Astrocyte (in vitro differentiated cells and primary cell): ENCODE results near the gene FEM1B. TPM values are rescaled to one million over a fixed set of nuclear protein-coding genes. Genes with fewer than 3 reads are reported as not detected.
A peak's percentile ranks its signal among the peaks of the same experiment; 100 is the strongest.
"Not testable (repeated sequence)": the region's sequence is repeated elsewhere in the genome, so short reads cannot be mapped to it uniquely, and the experiment has no call there.

Experiments
- DNase-seq: peaks from one replicate; pipeline ENCODE4 v3.0.0-alpha.2; 2010; ENCODE audit warnings: low read depth
- FAIRE-seq: peaks from 2 replicates; lab custom pipeline; 2011; peaks lifted over from hg19 to GRCh38; lab: Jason Lieb, UNC
- H2AFZ ChIP-seq: 2 replicates; pipeline ENCODE4 v1.6.0; 2012; ENCODE audit warnings: low read depth, low read length, inconsistent platforms
- H3K27ac ChIP-seq: 2 replicates; pipeline ENCODE4 v1.5.1; 2011; ENCODE audit warnings: low read depth, low read length, inconsistent platforms
- H3K27me3 ChIP-seq: 2 replicates; pipeline ENCODE4 v1.6.0; 2011; ENCODE audit warnings: low read length, inconsistent platforms; ENCODE audit not compliant: insufficient read depth
- H3K36me3 ChIP-seq: 2 replicates; pipeline ENCODE4 v1.5.1; 2011; ENCODE audit warnings: low read length, inconsistent platforms; ENCODE audit not compliant: insufficient read depth
- H3K4me1 ChIP-seq: 2 replicates; pipeline ENCODE4 v1.5.1; 2011; ENCODE audit warnings: low read length, inconsistent platforms; ENCODE audit not compliant: insufficient read depth
- H3K4me2 ChIP-seq: 2 replicates; pipeline ENCODE4 v1.6.0; 2012; ENCODE audit warnings: low read length, inconsistent platforms
- H3K4me3 ChIP-seq: 2 replicates; pipeline ENCODE4 v1.5.1; 2011; ENCODE audit warnings: low read depth, mild to moderate bottlenecking, low read length, inconsistent platforms; ENCODE audit not compliant: insufficient read depth
- H3K79me2 ChIP-seq: 2 replicates; pipeline ENCODE4 v1.6.0; 2012; ENCODE audit warnings: mild to moderate bottlenecking, low read length, inconsistent platforms; ENCODE audit not compliant: insufficient read depth
- H3K9ac ChIP-seq: 2 replicates; pipeline ENCODE4 v1.6.0; 2012; ENCODE audit warnings: mild to moderate bottlenecking, low read length, inconsistent platforms
- H3K9me3 ChIP-seq: 2 replicates; pipeline ENCODE4 v1.5.1; 2012; ENCODE audit warnings: low read depth, mild to moderate bottlenecking, low read length, inconsistent platforms; ENCODE audit not compliant: insufficient read depth
- H4K20me1 ChIP-seq: 2 replicates; pipeline ENCODE4 v1.6.0; 2012; ENCODE audit warnings: low read length, inconsistent platforms; ENCODE audit not compliant: insufficient read depth
- H3K27ac Mint-ChIP-seq: one replicate; pipeline ENCODE4 v1.8.0; 2021; ENCODE audit warnings: mild to moderate bottlenecking, mixed read lengths; ENCODE audit not compliant: unreplicated experiment
- H3K27me3 Mint-ChIP-seq: one replicate; pipeline ENCODE4 v1.8.0; 2021; ENCODE audit warnings: low read depth, mixed read lengths; ENCODE audit not compliant: unreplicated experiment
- H3K36me3 Mint-ChIP-seq: one replicate; pipeline ENCODE4 v1.8.0; 2021; ENCODE audit warnings: low read depth, mixed read lengths; ENCODE audit not compliant: unreplicated experiment
- H3K4me1 Mint-ChIP-seq: one replicate; pipeline ENCODE4 v1.8.0; 2021; ENCODE audit warnings: low read depth, mixed read lengths; ENCODE audit not compliant: unreplicated experiment
- H3K4me3 Mint-ChIP-seq: one replicate; pipeline ENCODE4 v1.8.0; 2021; ENCODE audit warnings: mild to moderate bottlenecking, moderate library complexity, mixed read lengths; ENCODE audit not compliant: unreplicated experiment
- H3K9me3 Mint-ChIP-seq: one replicate; pipeline ENCODE4 v1.8.0; 2021; ENCODE audit warnings: mild to moderate bottlenecking, mixed read lengths; ENCODE audit not compliant: unreplicated experiment
- CTCF ChIP-seq: IDR thresholded peaks from 2 replicates; pipeline ENCODE4 v1.5.1; 2011; ENCODE audit warnings: low read depth, mild to moderate bottlenecking, inconsistent platforms, low read length, moderate library complexity; ENCODE audit not compliant: insufficient read depth
- EZH2 ChIP-seq: IDR thresholded peaks from 2 replicates; pipeline ENCODE4 v1.6.1; 2012; ENCODE audit warnings: mild to moderate bottlenecking, low read length, inconsistent platforms; ENCODE audit not compliant: insufficient read depth
- total RNA-seq: library from RNA; stranded (reverse); gene quantifications from 2 replicates; pipeline ENCODE4 v1.2.1, GENCODE V29; 2021

The FEM1B gene
- total RNA-seq, 1 donor from 2014 or later: 38.6 TPM

GRCh38 chr15:68232449-68232848 is 45.1 kb upstream of the FEM1B start:
- H3K27me3 ChIP-seq: peaks cover 2% of the 10 kb centered on the region
- DNase-seq: no peak
- FAIRE-seq: no peak
- Mint-ChIP-seq H3K27me3 (peaks cover 5% of the 10 kb centered on the region), H3K4me3 (no peak overlapping the region), H3K36me3 (no peaks in the 10 kb centered on the region), H3K27ac (no peak overlapping the region), H3K4me1 (peaks cover 17% of the 10 kb centered on the region), H3K9me3 (no peaks in the 10 kb centered on the region)
- H3K4me1 ChIP-seq: peaks cover 14% of the 10 kb centered on the region
- no peaks in the 10 kb centered on the region for H3K9me3 ChIP-seq
- H3K4me3 ChIP-seq: no peak overlapping the region
- no peak overlapping the region for H3K4me2 ChIP-seq
- H3K27ac ChIP-seq: no peak overlapping the region
- H3K9ac ChIP-seq: no peak overlapping the region
- H3K79me2 ChIP-seq: peaks cover 20% of the 10 kb centered on the region
- no peaks in the 10 kb centered on the region for H3K36me3 ChIP-seq
- H2AFZ ChIP-seq: no peak overlapping the region
- H4K20me1 ChIP-seq: peaks cover 13% of the 10 kb centered on the region
- TF ChIP-seq EZH2 (no peak), CTCF (no peak)

GRCh38 chr15:68232937-68233336 is 44.6 kb upstream of the FEM1B start:
- DNase-seq: no peak
- H3K9me3 Mint-ChIP-seq: peaks cover 2% of the 10 kb centered on the region
- no peaks in the 10 kb centered on the region for H3K9me3 ChIP-seq
- no peak overlapping the region for H3K4me3 ChIP-seq
- no peak overlapping the region for H2AFZ ChIP-seq
- peaks cover 14% of the 10 kb centered on the region for H3K4me1 ChIP-seq
- H3K36me3 ChIP-seq: no peaks in the 10 kb centered on the region
- H3K27ac Mint-ChIP-seq: no peak overlapping the region
- H3K27me3 ChIP-seq: peaks cover 2% of the 10 kb centered on the region
- H3K27me3 Mint-ChIP-seq: peaks cover 5% of the 10 kb centered on the region
- H3K4me3 Mint-ChIP-seq: no peak overlapping the region
- TF ChIP-seq CTCF (no peak), EZH2 (no peak)
- FAIRE-seq: no peak
- H3K4me1 Mint-ChIP-seq: peaks cover 17% of the 10 kb centered on the region
- no peak overlapping the region for H3K9ac ChIP-seq
- H3K27ac ChIP-seq: no peak overlapping the region
- peaks cover 8% of the 10 kb centered on the region for H4K20me1 ChIP-seq
- H3K4me2 ChIP-seq: no peak overlapping the region
- peaks cover 15% of the 10 kb centered on the region for H3K79me2 ChIP-seq
- H3K36me3 Mint-ChIP-seq: no peaks in the 10 kb centered on the region

GRCh38 chr15:68234060-68234459 is 43.5 kb upstream of the FEM1B start:
- TF ChIP-seq EZH2: no peak
- TF ChIP-seq CTCF: no peak
- H3K27me3 Mint-ChIP-seq: peaks cover 5% of the 10 kb centered on the region
- no peaks in the 10 kb centered on the region for H3K36me3 Mint-ChIP-seq
- H3K9ac ChIP-seq: no peak overlapping the region
- no peaks in the 10 kb centered on the region for H3K9me3 ChIP-seq
- H3K4me1 Mint-ChIP-seq: peaks cover 13% of the 10 kb centered on the region
- H3K79me2 ChIP-seq: peaks cover 4% of the 10 kb centered on the region
- peaks cover 2% of the 10 kb centered on the region for H3K27me3 ChIP-seq
- no peaks in the 10 kb centered on the region for H4K20me1 ChIP-seq
- peaks cover 5% of the 10 kb centered on the region for H3K4me1 ChIP-seq
- H3K27ac Mint-ChIP-seq: no peak overlapping the region
- H3K9me3 Mint-ChIP-seq: peaks cover 2% of the 10 kb centered on the region
- no peak overlapping the region for H3K4me3 Mint-ChIP-seq
- H3K4me2 ChIP-seq: no peak overlapping the region
- DNase-seq: no peak
- H3K4me3 ChIP-seq: no peak overlapping the region
- no peak overlapping the region for H3K27ac ChIP-seq
- FAIRE-seq: no peak
- H3K36me3 ChIP-seq: no peaks in the 10 kb centered on the region
- H2AFZ ChIP-seq: peak overlapping the region; percentile 8

GRCh38 chr15:68234520-68234919 is 43.0 kb upstream of the FEM1B start:
- not testable (repeated sequence) for H3K27me3 ChIP-seq, H3K9me3 ChIP-seq, H3K4me2 ChIP-seq, H3K36me3 ChIP-seq, FAIRE-seq, H3K9ac ChIP-seq, DNase-seq, H3K27ac Mint-ChIP-seq, H3K27me3 Mint-ChIP-seq, H3K36me3 Mint-ChIP-seq, H3K27ac ChIP-seq, H3K4me3 ChIP-seq, H3K79me2 ChIP-seq, H3K4me1 ChIP-seq, H3K9me3 Mint-ChIP-seq, H3K4me3 Mint-ChIP-seq, H4K20me1 ChIP-seq
- peak overlapping the region; percentile 8 for H2AFZ ChIP-seq
- H3K4me1 Mint-ChIP-seq: peaks cover 13% of the 10 kb centered on the region
